ENCODE data around the gene ABCC11.
A peak's percentile ranks its signal among the peaks of the same experiment; 100 is the strongest.
"Not testable (repeated sequence)": the region's sequence is repeated elsewhere in the genome, so short reads cannot be mapped to it uniquely, and the experiment has no call there.

ABCC11 gene

GRCh38 chr16:48194828-48195556, 52.3 kb downstream of the ABCC11 start:
- no peaks in the 10 kb centered on the region for H3K36me3 Mint-ChIP-seq
- H3K27ac Mint-ChIP-seq = no peak overlapping the region

GRCh38 chr16:48193846-48194245, 53.5 kb downstream of the ABCC11 start:
- H3K27ac Mint-ChIP-seq = no peak overlapping the region

More at GRCh38 chr16:48194828-48195556, 52.3 kb downstream of the ABCC11 start:
- no peaks in the 10 kb centered on the region for H3K4me1 Mint-ChIP-seq
- no peaks in the 10 kb centered on the region for H3K9me3 Mint-ChIP-seq
- H3K4me3 Mint-ChIP-seq = no peak overlapping the region
- peaks cover 9% of the 10 kb centered on the region for H3K27me3 Mint-ChIP-seq
- ATAC-seq = no peak

GRCh38 chr16:48188449-48189102, 58.8 kb downstream of the ABCC11 start:
- H3K27me3 Mint-ChIP-seq = no peaks in the 10 kb centered on the region
- peak; percentile 82 for ATAC-seq
- H3K4me3 Mint-ChIP-seq = no peak overlapping the region
- peaks cover 13% of the 10 kb centered on the region for H3K4me1 Mint-ChIP-seq
- H3K27ac Mint-ChIP-seq = peak overlapping the region; percentile 36
- H3K9me3 Mint-ChIP-seq = no peaks in the 10 kb centered on the region
- H3K36me3 Mint-ChIP-seq = no peaks in the 10 kb centered on the region

More at GRCh38 chr16:48193846-48194245, 53.5 kb downstream of the ABCC11 start:
- H3K4me1 Mint-ChIP-seq = peaks cover 3% of the 10 kb centered on the region
- H3K9me3 Mint-ChIP-seq = no peaks in the 10 kb centered on the region
- peaks cover 9% of the 10 kb centered on the region for H3K27me3 Mint-ChIP-seq
- H3K36me3 Mint-ChIP-seq = no peaks in the 10 kb centered on the region
- no peak overlapping the region for H3K4me3 Mint-ChIP-seq
- ATAC-seq = no peak

- no peak overlapping the region for H3K27ac Mint-ChIP-seq
- no peak overlapping the region for H3K4me3 Mint-ChIP-seq
- no peaks in the 10 kb centered on the region for H3K36me3 Mint-ChIP-seq
- no peaks in the 10 kb centered on the region for H3K9me3 Mint-ChIP-seq
- peaks cover 13% of the 10 kb centered on the region for H3K4me1 Mint-ChIP-seq
- no peak for ATAC-seq
- no peaks in the 10 kb centered on the region for H3K27me3 Mint-ChIP-seq
Measured at GRCh38 chr16:48187779-48188178, 59.6 kb downstream of the ABCC11 start.

GRCh38 chr16:48184681-48185080, 62.7 kb downstream of the ABCC11 start:
- Mint-ChIP-seq H3K27ac (no peak overlapping the region), H3K4me1 (peaks cover 13% of the 10 kb centered on the region), H3K27me3 (peaks cover under 1% of the 10 kb centered on the region), H3K36me3 (no peaks in the 10 kb centered on the region), H3K4me3 (no peak overlapping the region), H3K9me3 (no peaks in the 10 kb centered on the region)
- ATAC-seq = no peak

GRCh38 chr16:48182979-48183537, 64.3 kb downstream of the ABCC11 start:
- Mint-ChIP-seq H3K4me1 (peaks cover 2% of the 10 kb centered on the region), H3K27ac (no peak overlapping the region)

GRCh38 chr16:48181746-48182520, 65.4 kb downstream of the ABCC11 start:
- not testable (repeated sequence) for H3K4me3 Mint-ChIP-seq, ATAC-seq, H3K9me3 Mint-ChIP-seq, H3K4me1 Mint-ChIP-seq, H3K27ac Mint-ChIP-seq, H3K36me3 Mint-ChIP-seq
- H3K27me3 Mint-ChIP-seq = peaks cover 15% of the 10 kb centered on the region

More at GRCh38 chr16:48182979-48183537, 64.3 kb downstream of the ABCC11 start:
- Mint-ChIP-seq H3K4me3 (no peak overlapping the region), H3K36me3 (no peaks in the 10 kb centered on the region), H3K9me3 (no peaks in the 10 kb centered on the region), H3K27me3 (peaks cover 10% of the 10 kb centered on the region)
- ATAC-seq = no peak

GRCh38 chr16:48180868-48181480, 66.4 kb downstream of the ABCC11 start:
- Mint-ChIP-seq H3K27me3 (peaks cover 24% of the 10 kb centered on the region), H3K4me1 (no peaks in the 10 kb centered on the region), H3K9me3 (no peaks in the 10 kb centered on the region), H3K36me3 (no peaks in the 10 kb centered on the region), H3K27ac (no peak overlapping the region), H3K4me3 (no peak overlapping the region)
- ATAC-seq = no peak

- H3K4me3 Mint-ChIP-seq = no peak overlapping the region
- H3K27me3 Mint-ChIP-seq = peaks cover 28% of the 10 kb centered on the region
- H3K27ac Mint-ChIP-seq = no peak overlapping the region
- no peaks in the 10 kb centered on the region for H3K36me3 Mint-ChIP-seq
- no peak for ATAC-seq
- no peaks in the 10 kb centered on the region for H3K9me3 Mint-ChIP-seq
- no peaks in the 10 kb centered on the region for H3K4me1 Mint-ChIP-seq
Measured at GRCh38 chr16:48176635-48177408, 70.5 kb downstream of the ABCC11 start.

GRCh38 chr16:48173889-48174288, 73.5 kb downstream of the ABCC11 start:
- no peak overlapping the region for H3K27ac Mint-ChIP-seq
- peaks cover 19% of the 10 kb centered on the region for H3K27me3 Mint-ChIP-seq
- ATAC-seq = no peak
- no peaks in the 10 kb centered on the region for H3K4me1 Mint-ChIP-seq
- H3K9me3 Mint-ChIP-seq = no peaks in the 10 kb centered on the region
- no peak overlapping the region for H3K4me3 Mint-ChIP-seq
- H3K36me3 Mint-ChIP-seq = no peaks in the 10 kb centered on the region

GRCh38 chr16:48172682-48173081, 74.7 kb downstream of the ABCC11 start:
- no peak overlapping the region for H3K4me3 Mint-ChIP-seq
- no peaks in the 10 kb centered on the region for H3K9me3 Mint-ChIP-seq
- no peak for ATAC-seq
- peaks cover 17% of the 10 kb centered on the region for H3K27me3 Mint-ChIP-seq
- H3K4me1 Mint-ChIP-seq = no peaks in the 10 kb centered on the region
- H3K36me3 Mint-ChIP-seq = no peaks in the 10 kb centered on the region
- no peak overlapping the region for H3K27ac Mint-ChIP-seq

- Mint-ChIP-seq H3K4me3 (no peak overlapping the region), H3K27me3 (no peaks in the 10 kb centered on the region), H3K27ac (no peak overlapping the region), H3K9me3 (no peaks in the 10 kb centered on the region), H3K4me1 (peaks cover 4% of the 10 kb centered on the region), H3K36me3 (no peaks in the 10 kb centered on the region)
- ATAC-seq = no peak
Measured at GRCh38 chr16:48169896-48170295, 77.4 kb downstream of the ABCC11 start.

GRCh38 chr16:48168075-48168474, 79.3 kb downstream of the ABCC11 start:
- Mint-ChIP-seq H3K27me3 (peaks cover 4% of the 10 kb centered on the region), H3K36me3 (no peaks in the 10 kb centered on the region), H3K4me1 (peaks cover 7% of the 10 kb centered on the region)

GRCh38 chr16:48166617-48167016, 80.7 kb downstream of the ABCC11 start:
- H3K4me3 Mint-ChIP-seq, H3K4me1 Mint-ChIP-seq, H3K27ac Mint-ChIP-seq, ATAC-seq, H3K9me3 Mint-ChIP-seq, H3K36me3 Mint-ChIP-seq, H3K27me3 Mint-ChIP-seq: not testable (repeated sequence)

More at GRCh38 chr16:48168075-48168474, 79.3 kb downstream of the ABCC11 start:
- no peak overlapping the region for H3K27ac Mint-ChIP-seq
- no peaks in the 10 kb centered on the region for H3K9me3 Mint-ChIP-seq
- ATAC-seq = no peak
- no peak overlapping the region for H3K4me3 Mint-ChIP-seq

All from stimulated activated memory B cell treated with anti-CD40 and anti-IgM and Interleukin-4, amounts not matched to agents 10 μg/mL and 1 μg/mL and 100 μg/mL, for 72 hours (primary cell).